OCI-LY7 (cell line): Measurements from ENCODE around the gene ACSL6. TPM values are rescaled to one million over a fixed set of nuclear protein-coding genes. Genes with fewer than 3 reads are reported as not detected.

Experiments used
- BruUV-seq: library from RNA; stranded (reverse); fragments of 400-500 nt; replicated peaks from 2 replicates; lab custom pipeline; 2021; lab: Mats Ljungman, UMichigan
- CTCF ChIA-PET: fragments of 300-600 bp; sonication (Branson Sonifier 250); formaldehyde crosslinking; loops from one replicate; lab custom pipeline; 2022; ENCODE audit warnings: antibody characterized with exemption; ENCODE audit not compliant: unreplicated experiment; lab: Charles Lee
- POLR2A ChIA-PET: fragments of 300-600 bp; sonication (Branson Sonifier 250); formaldehyde crosslinking; loops from one replicate; lab custom pipeline; 2022; ENCODE audit warnings: antibody characterized with exemption; lab: Charles Lee
- DNase-seq: peaks from one replicate; pipeline ENCODE4 v3.0.0-alpha.2; 2015; ENCODE audit warnings: low spot score
- H2AFZ ChIP-seq: fragments of 200-600 bp; sonication (generic), shearing (Covaris generic); 2 replicates; pipeline ENCODE4 v1.6.1; 2014; ENCODE audit warnings: mild to moderate bottlenecking, antibody characterized with exemption, low read length, moderate library complexity
- H3K27ac ChIP-seq: fragments of 200-600 bp; sonication (generic); 2 replicates; pipeline ENCODE4 v1.5.1; 2014; ENCODE audit warnings: mixed run types, low read depth, mild to moderate bottlenecking, moderate library complexity, low read length, inconsistent platforms; ENCODE audit not compliant: poor library complexity, severe bottlenecking
- H3K36me3 ChIP-seq: fragments of 200-600 bp; sonication (generic); 2 replicates; pipeline ENCODE4 v1.6.1; 2014; ENCODE audit warnings: mild to moderate bottlenecking, antibody characterized with exemption, low read length, moderate library complexity, mixed read lengths; ENCODE audit not compliant: insufficient read depth
- H3K4me1 ChIP-seq: fragments of 200-600 bp; sonication (generic); 2 replicates; pipeline ENCODE4 v1.5.1; 2014; ENCODE audit warnings: mild to moderate bottlenecking, low read length; ENCODE audit not compliant: insufficient read depth, poor library complexity, severe bottlenecking
- H3K4me2 ChIP-seq: fragments of 200-600 bp; sonication (generic); 2 replicates; pipeline ENCODE4 v1.6.1; 2014; ENCODE audit warnings: mild to moderate bottlenecking, low read length
- H3K4me3 ChIP-seq: fragments of 200-600 bp; sonication (generic); 2 replicates; pipeline ENCODE4 v1.5.1; 2014; ENCODE audit warnings: mild to moderate bottlenecking, low read depth, low read length; ENCODE audit not compliant: poor library complexity, severe bottlenecking
- H3K79me2 ChIP-seq: fragments of 200-600 bp; sonication (generic); 2 replicates; pipeline ENCODE4 v1.6.1; 2016; ENCODE audit warnings: low read depth, mild to moderate bottlenecking, low read length, moderate library complexity, mixed read lengths; ENCODE audit not compliant: insufficient read depth
- H3K9me2 ChIP-seq: fragments of 200-600 bp; sonication (generic); 2 replicates; pipeline ENCODE4 v1.6.1; 2016; ENCODE audit warnings: mild to moderate bottlenecking, low read length, mixed read lengths; ENCODE audit not compliant: insufficient read depth
- H3K9me3 ChIP-seq: fragments of 200-600 bp; sonication (generic); 2 replicates; pipeline ENCODE4 v1.6.1; 2014; ENCODE audit warnings: mild to moderate bottlenecking, mixed run types, low read length, mixed read lengths
- H4K20me1 ChIP-seq: fragments of 200-600 bp; sonication (generic); 2 replicates; pipeline ENCODE4 v1.6.1; 2014; ENCODE audit warnings: mild to moderate bottlenecking, antibody characterized with exemption, low read length, moderate library complexity, mixed read lengths; ENCODE audit not compliant: insufficient read depth
- CTCF ChIP-seq: fragments of 200-600 bp; sonication (generic); conservative IDR thresholded peaks from 2 replicates; pipeline ENCODE4 v1.5.1; 2014; ENCODE audit warnings: mild to moderate bottlenecking, antibody characterized with exemption, low read length, moderate library complexity, mixed read lengths
- EZH2phosphoT487 ChIP-seq: fragments of 200-600 bp; sonication (generic); IDR thresholded peaks from 2 replicates; pipeline ENCODE4 v1.6.1; 2018; ENCODE audit warnings: low read depth, borderline replicate concordance, mild to moderate bottlenecking, mixed run types, antibody characterized with exemption, low read length, moderate library complexity, mixed read lengths
- intact Hi-C: fragments of 100-400 bp; cut with micrococcal nuclease; formaldehyde crosslinking; loops from one replicate; pipeline ENCODE4 v1.10.0; 2022; ENCODE audit not compliant: unreplicated experiment
- total RNA-seq, 2 experiments: library from RNA; depleted of rRNA in 1 of 2; stranded (reverse); fragments of >200 nt in 1 of 2; shearing (Covaris generic) in 1 of 2; gene quantifications; 2 replicates each; pipeline ENCODE4 v1.2.3, GENCODE V29; 2014 to 2022

ACSL6 gene
- total RNA-seq, 2 experiments from 2014 or later = not detected

GRCh38 chr5:132022737-132023136 lies 11.3 kb upstream of the ACSL6 start:
- H3K4me1 ChIP-seq = no peaks in the 10 kb centered on the region
- CTCF ChIA-PET = no interaction called here
- intact Hi-C loops = no loop called here

DNA sequence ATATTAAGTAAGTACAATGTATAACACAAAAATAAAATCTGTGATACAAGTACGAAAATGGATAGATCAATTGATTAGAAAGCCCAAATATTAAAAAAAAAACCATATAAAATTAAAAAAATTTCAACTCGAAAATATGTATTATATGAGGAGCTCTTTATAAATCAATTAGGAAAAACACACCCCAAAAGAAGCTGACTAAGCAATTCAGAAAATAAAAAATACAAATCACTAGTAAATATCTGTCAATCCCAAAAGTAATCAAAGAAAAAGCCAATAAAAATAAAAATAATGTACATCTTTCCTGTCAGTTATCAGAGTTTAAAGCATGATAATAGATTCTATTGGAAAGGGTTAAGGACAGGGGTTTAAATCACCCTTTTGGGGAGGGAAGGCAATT lies 10.2 kb upstream of the ACSL6 start:
- Histone ChIP-seq H3K79me2 (no peaks in the 10 kb centered on the region), H3K4me1 (no peaks in the 10 kb centered on the region), H3K36me3 (no peaks in the 10 kb centered on the region), H3K4me3 (no peak overlapping the region), H3K4me2 (no peak overlapping the region), H3K9me3 (no peaks in the 10 kb centered on the region), H2AFZ (no peak overlapping the region), H3K9me2 (no peaks in the 10 kb centered on the region), H3K27ac (no peak overlapping the region), H4K20me1 (no peaks in the 10 kb centered on the region)
- DNase-seq = no peak
- no peak for TF ChIP-seq CTCF
- no peak for TF ChIP-seq EZH2phosphoT487
- no TSS peak for BruUV-seq
- intact Hi-C loops = no loop called here
- POLR2A ChIA-PET = no interaction called here
- CTCF ChIA-PET = no interaction called here

More at GRCh38 chr5:132022737-132023136, 11.3 kb upstream of the ACSL6 start:
- Histone ChIP-seq H3K4me3 (no peak overlapping the region), H3K36me3 (no peaks in the 10 kb centered on the region), H3K9me2 (no peaks in the 10 kb centered on the region), H3K4me2 (no peak overlapping the region), H2AFZ (no peak overlapping the region), H3K79me2 (no peaks in the 10 kb centered on the region), H3K27ac (no peak overlapping the region), H4K20me1 (no peaks in the 10 kb centered on the region), H3K9me3 (no peaks in the 10 kb centered on the region)
- POLR2A ChIA-PET = no interaction called here
- no TSS peak for BruUV-seq
- DNase-seq = no peak
- no peak for TF ChIP-seq EZH2phosphoT487
- no peak for TF ChIP-seq CTCF

DNA sequence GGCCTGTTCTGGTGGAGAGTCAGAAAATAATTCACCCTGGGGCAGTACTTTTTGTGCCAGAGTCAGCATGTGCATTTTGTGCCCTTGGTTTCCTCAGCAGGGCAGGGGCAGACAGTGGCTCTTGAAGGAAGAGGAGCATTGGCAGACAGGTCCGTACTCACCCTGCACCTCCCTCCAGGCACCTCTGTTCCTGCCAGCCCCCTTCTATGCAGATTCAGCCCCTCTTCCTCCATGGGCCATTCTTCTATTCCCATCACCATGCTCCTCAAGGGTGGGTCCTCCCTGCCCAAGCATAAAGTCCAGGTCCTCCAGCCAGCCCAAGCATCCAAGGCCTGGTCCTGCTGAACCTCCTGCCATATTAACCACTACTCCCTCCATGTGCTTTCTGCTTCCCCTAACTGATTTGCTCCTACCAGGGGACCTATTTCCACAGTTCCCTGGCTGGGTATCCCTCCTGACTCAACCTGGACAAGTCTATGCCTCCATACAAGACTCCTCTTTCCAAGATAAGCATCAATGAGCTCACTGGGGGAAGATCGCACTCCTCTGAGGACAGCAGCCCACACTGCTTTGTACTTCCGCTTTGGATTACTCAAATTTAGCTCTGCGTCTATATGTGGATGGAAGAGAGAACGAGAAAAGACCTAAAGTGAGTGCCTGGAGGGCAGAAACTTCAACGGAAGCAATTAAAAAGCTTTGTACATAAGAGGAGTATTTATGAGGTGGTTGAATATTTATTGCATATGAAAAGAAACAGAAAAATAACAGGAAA lies 9.3 kb upstream of the ACSL6 start:
- intact Hi-C loops = no loop called here
- DNase-seq = no peak
- H3K79me2 ChIP-seq = no peaks in the 10 kb centered on the region
- no peaks in the 10 kb centered on the region for H3K9me3 ChIP-seq
- TF ChIP-seq CTCF (no peak), EZH2phosphoT487 (no peak)
- no peak overlapping the region for H3K4me3 ChIP-seq
- POLR2A ChIA-PET = no interaction called here
- no peak overlapping the region for H3K27ac ChIP-seq
- no peak overlapping the region for H2AFZ ChIP-seq
- CTCF ChIA-PET = no interaction called here
- BruUV-seq = no TSS peak
- no peaks in the 10 kb centered on the region for H4K20me1 ChIP-seq
- no peaks in the 10 kb centered on the region for H3K9me2 ChIP-seq
- no peaks in the 10 kb centered on the region for H3K36me3 ChIP-seq
- H3K4me1 ChIP-seq = no peaks in the 10 kb centered on the region
- H3K4me2 ChIP-seq = no peak overlapping the region
